Liver (tissue), 9 donors: ENCODE results near the gene SPCS1. TPM values are rescaled to one million over a fixed set of nuclear protein-coding genes. Genes with fewer than 3 reads are reported as not detected.

Experiments
- DNase-seq: peaks from one replicate; pipeline ENCODE4 v3.0.0-alpha.2; 2017; ENCODE audit warnings: low spot score
- H3K27ac ChIP-seq, 2 donors: one replicate each; pipeline ENCODE4 v1.7.0; 2013; ENCODE audit warnings: inconsistent platforms in 2 of 2, low read length in 2 of 2, control low read depth in 1 of 2, low read depth in 1 of 2, mild to moderate bottlenecking in 1 of 2
- H3K27me3 ChIP-seq, 4 donors: one replicate each; pipeline versions ENCODE4 v1.6.1 to v1.7.0; 2013; ENCODE audit warnings: low read length in 3 of 4, inconsistent platforms in 1 of 4, mild to moderate bottlenecking in 1 of 4, moderate library complexity in 1 of 4; ENCODE audit not compliant: control insufficient read depth in 4 of 4, insufficient read depth in 4 of 4
- H3K36me3 ChIP-seq, 4 donors: one replicate each; pipeline versions ENCODE4 v1.6.1 to v1.7.0; 2013; ENCODE audit warnings: low read length in 3 of 4, mild to moderate bottlenecking in 3 of 4, low read depth in 1 of 4, moderate library complexity in 1 of 4; ENCODE audit not compliant: control insufficient read depth in 4 of 4, insufficient read depth in 3 of 4
- H3K4me1 ChIP-seq, 4 donors: one replicate each; pipeline versions ENCODE4 v1.6.1 to v1.7.0; 2013; ENCODE audit warnings: low read length in 3 of 4, mild to moderate bottlenecking in 3 of 4, moderate library complexity in 1 of 4; ENCODE audit not compliant: control insufficient read depth in 4 of 4, insufficient read depth in 4 of 4
- H3K4me3 ChIP-seq, 3 donors: one replicate each; pipeline versions ENCODE4 v1.6.1 to v1.7.0; 2013; ENCODE audit warnings: low read length in 3 of 3, control low read depth in 1 of 3, low read depth in 1 of 3, mild to moderate bottlenecking in 1 of 3
- H3K9ac ChIP-seq, 2 donors: one replicate each; pipeline ENCODE4 v1.7.0; 2013; ENCODE audit warnings: low read length in 2 of 2, mild to moderate bottlenecking in 2 of 2, moderate library complexity in 2 of 2, control low read depth in 1 of 2, low read depth in 1 of 2
- H3K9me3 ChIP-seq, 4 donors: one replicate each; pipeline versions ENCODE4 v1.6.1 to v1.7.0; 2013; ENCODE audit warnings: low read length in 3 of 4; ENCODE audit not compliant: control insufficient read depth in 4 of 4
- EGR1 ChIP-seq, 2 donors: IDR thresholded peaks; 2 replicates each; pipeline ENCODE4 v1.6.1; 2016 to 2018; ENCODE audit warnings: antibody characterized with exemption in 2 of 2, low read depth in 2 of 2
- FOXA1 ChIP-seq: IDR thresholded peaks from 2 replicates; pipeline ENCODE4 v1.6.1; 2016; ENCODE audit warnings: antibody characterized with exemption
- FOXA2 ChIP-seq: IDR thresholded peaks from 2 replicates; pipeline ENCODE4 v1.6.1; 2016; ENCODE audit warnings: antibody characterized with exemption
- GABPA ChIP-seq, 2 donors: IDR thresholded peaks in 1 of 2; conservative IDR thresholded peaks in 1 of 2; 2 replicates each; pipeline ENCODE4 v1.6.1; 2016; ENCODE audit warnings: antibody characterized with exemption in 2 of 2, mild to moderate bottlenecking in 1 of 2, moderate library complexity in 1 of 2
- HNF4A ChIP-seq, 2 donors: conservative IDR thresholded peaks; 2 replicates each; pipeline ENCODE4 v1.6.1; 2016; ENCODE audit warnings: antibody characterized with exemption in 2 of 2, mild to moderate bottlenecking in 2 of 2
- HNF4G ChIP-seq: IDR thresholded peaks from 2 replicates; pipeline ENCODE4 v1.6.1; 2016; ENCODE audit warnings: antibody characterized with exemption
- JUND ChIP-seq, 2 donors: IDR thresholded peaks; 2 replicates each; pipeline ENCODE4 v1.6.1; 2016; ENCODE audit warnings: antibody characterized with exemption in 2 of 2
- MAX ChIP-seq: IDR thresholded peaks from 2 replicates; pipeline ENCODE4 v1.6.1; 2016; ENCODE audit warnings: antibody characterized with exemption
- RAD21 ChIP-seq, 2 donors: IDR thresholded peaks; 2 replicates each; pipeline ENCODE4 v1.6.1; 2016; ENCODE audit warnings: antibody characterized with exemption in 2 of 2, mild to moderate bottlenecking in 2 of 2
- RXRA ChIP-seq, 2 donors: IDR thresholded peaks; 2 replicates each; pipeline ENCODE4 v1.6.1; 2017 to 2018; ENCODE audit warnings: antibody characterized with exemption in 2 of 2, mild to moderate bottlenecking in 1 of 2
- SP1 ChIP-seq: IDR thresholded peaks from 2 replicates; pipeline ENCODE4 v1.6.1; 2018; ENCODE audit warnings: antibody characterized with exemption, mild to moderate bottlenecking
- TAF1 ChIP-seq: conservative IDR thresholded peaks from 2 replicates; pipeline ENCODE4 v1.6.1; 2016; ENCODE audit warnings: antibody characterized with exemption, mild to moderate bottlenecking
- YY1 ChIP-seq: IDR thresholded peaks from 2 replicates; pipeline ENCODE4 v1.6.1; 2016; ENCODE audit warnings: antibody characterized with exemption, mild to moderate bottlenecking
- ZBTB33 ChIP-seq: IDR thresholded peaks from 2 replicates; pipeline ENCODE4 v1.6.1; 2016; ENCODE audit warnings: antibody characterized with exemption
- WGBS: extraction: QIAGEN DNeasy Blood & Tissue Kit; methylation state at CpG from one replicate; pipeline ENCODE4 v1.1.7; 2013; 5-methylcytosine and 5-hydroxymethylcytosine counted together
- polyA plus RNA-seq, 2 donors: library from polyadenylated mRNA; stranded (reverse) in 1 of 2; unstranded in 1 of 2; fragments of 200-250 nt in 1 of 2; fragments of >200 nt in 1 of 2; fragmentation: Nextera tagmentation in 1 of 2; extraction: Ambion mirVana in 1 of 2; gene quantifications; one replicate each; pipeline versions ENCODE4 v1.2.1 to v1.2.3, GENCODE V29; 2013 to 2015
- total RNA-seq, 2 donors: library from RNA; depleted of rRNA; stranded (reverse); fragments of >200 nt; gene quantifications; one replicate each; pipeline ENCODE4 v1.2.3, GENCODE V29; 2014
- TF ChIP-seq, protein P1 (sequence below): IDR thresholded peaks from 2 replicates; pipeline ENCODE4 v1.6.1; 2016; ENCODE audit warnings: antibody characterized with exemption
- TF ChIP-seq, protein P2 (sequence below): IDR thresholded peaks from 2 replicates; pipeline ENCODE4 v1.6.1; 2016; ENCODE audit warnings: antibody characterized with exemption, mild to moderate bottlenecking
- TF ChIP-seq, protein P3 (sequence below): fragments of 150-350 bp; IDR thresholded peaks from 2 replicates; pipeline ENCODE4 v1.5.1; 2017; ENCODE audit warnings: improper control_type of control experiment, low read depth, low read length; ENCODE audit not compliant: missing input control
- donor health status: healthy.
- donor health status: healthy.
- donor health status: healthy.
- donor health status: healthy.
- donor health status: healthy.

The SPCS1 gene
- total and polyA plus RNA-seq, 4 donors, result 42.3 to 227 (median 113) TPM

GRCh38 chr3:52743721-52744120 is 37.8 kb downstream of the SPCS1 start:
- Histone ChIP-seq H3K4me3 (no peak overlapping the region), H3K4me1 (peaks cover 0 to 14% (median 6%) of the 10 kb centered on the region in 4 donors), H3K9ac (no peak overlapping the region), H3K36me3 (peaks cover 16 to 57% (median 44%) of the 10 kb centered on the region in 4 donors), H3K9me3 (no peaks in the 10 kb centered on the region), H3K27ac (no peak overlapping the region), H3K27me3 (no peaks in the 10 kb centered on the region)
- 56% methylated on average over 2 of the region's 2 CpGs for WGBS
- peak; percentile 38 for TF ChIP-seq YY1
- no peak for TF ChIP-seq MAX
- TF ChIP-seq HNF4A (conservative IDR thresholded peaks at IDR 0.05), result peak in 1 of 2 donors; percentile 14
- no peak for TF ChIP-seq GABPA (IDR thresholded peaks at IDR 0.05 in 1 of 2, conservative IDR thresholded peaks at IDR 0.05 in 1 of 2)
- TF ChIP-seq EGR1 (IDR thresholded peaks at IDR 0.05; ENCODE audit: low read depth in 2 of 2), result no peak
- DNase-seq, result no peak

DNA sequence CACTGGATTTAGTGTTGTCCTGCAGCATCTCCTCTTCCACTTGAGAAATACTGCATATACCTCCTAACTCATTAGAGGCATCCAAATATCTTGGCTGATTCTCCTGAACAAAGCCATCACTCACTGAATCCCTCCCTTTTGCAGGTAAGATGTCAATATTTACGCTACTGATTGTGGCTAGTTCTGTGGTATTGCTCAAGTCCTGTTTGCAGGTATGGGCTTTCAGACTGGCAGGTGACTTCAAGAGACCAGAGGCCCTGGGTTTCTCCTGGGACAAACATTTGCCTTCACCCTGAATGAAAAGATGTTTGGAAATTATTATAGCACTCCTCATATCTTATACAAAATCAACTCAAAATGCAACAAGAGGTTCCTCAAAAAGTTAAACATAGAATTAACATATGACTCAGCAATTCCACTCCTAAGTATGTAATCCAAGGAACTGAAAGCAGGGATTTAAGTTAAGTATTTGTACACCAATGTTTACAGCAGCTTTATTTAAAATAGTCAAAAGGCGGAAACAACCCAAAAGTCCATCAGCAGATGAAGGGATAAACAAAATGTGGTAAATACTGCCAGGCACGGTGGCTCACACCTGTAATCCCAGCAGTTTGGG is 46.2 kb downstream of the SPCS1 start:
- peaks cover 14 to 43% (median 35%) of the 10 kb centered on the region in 4 donors for H3K36me3 ChIP-seq

More for the DNA sequence above, 46.2 kb downstream of the SPCS1 start:
- H3K4me1 ChIP-seq, result peaks cover 0 to 2% (median 0%) of the 10 kb centered on the region in 4 donors
- TF ChIP-seq JUND (IDR thresholded peaks at IDR 0.05), result peak in 1 of 2 donors; percentile 47
- no peak for TF ChIP-seq EGR1 (IDR thresholded peaks at IDR 0.05; ENCODE audit: low read depth in 2 of 2)
- TF ChIP-seq RXRA (IDR thresholded peaks at IDR 0.05), result no peak
- TF ChIP-seq SP1, result no peak
- no peak for TF ChIP-seq YY1
- no peak for TF ChIP-seq RAD21 (IDR thresholded peaks at IDR 0.05)
- TF ChIP-seq, protein P1, sequence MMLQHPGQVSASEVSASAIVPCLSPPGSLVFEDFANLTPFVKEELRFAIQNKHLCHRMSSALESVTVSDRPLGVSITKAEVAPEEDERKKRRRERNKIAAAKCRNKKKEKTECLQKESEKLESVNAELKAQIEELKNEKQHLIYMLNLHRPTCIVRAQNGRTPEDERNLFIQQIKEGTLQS, result no peak
- TF ChIP-seq, protein P2, sequence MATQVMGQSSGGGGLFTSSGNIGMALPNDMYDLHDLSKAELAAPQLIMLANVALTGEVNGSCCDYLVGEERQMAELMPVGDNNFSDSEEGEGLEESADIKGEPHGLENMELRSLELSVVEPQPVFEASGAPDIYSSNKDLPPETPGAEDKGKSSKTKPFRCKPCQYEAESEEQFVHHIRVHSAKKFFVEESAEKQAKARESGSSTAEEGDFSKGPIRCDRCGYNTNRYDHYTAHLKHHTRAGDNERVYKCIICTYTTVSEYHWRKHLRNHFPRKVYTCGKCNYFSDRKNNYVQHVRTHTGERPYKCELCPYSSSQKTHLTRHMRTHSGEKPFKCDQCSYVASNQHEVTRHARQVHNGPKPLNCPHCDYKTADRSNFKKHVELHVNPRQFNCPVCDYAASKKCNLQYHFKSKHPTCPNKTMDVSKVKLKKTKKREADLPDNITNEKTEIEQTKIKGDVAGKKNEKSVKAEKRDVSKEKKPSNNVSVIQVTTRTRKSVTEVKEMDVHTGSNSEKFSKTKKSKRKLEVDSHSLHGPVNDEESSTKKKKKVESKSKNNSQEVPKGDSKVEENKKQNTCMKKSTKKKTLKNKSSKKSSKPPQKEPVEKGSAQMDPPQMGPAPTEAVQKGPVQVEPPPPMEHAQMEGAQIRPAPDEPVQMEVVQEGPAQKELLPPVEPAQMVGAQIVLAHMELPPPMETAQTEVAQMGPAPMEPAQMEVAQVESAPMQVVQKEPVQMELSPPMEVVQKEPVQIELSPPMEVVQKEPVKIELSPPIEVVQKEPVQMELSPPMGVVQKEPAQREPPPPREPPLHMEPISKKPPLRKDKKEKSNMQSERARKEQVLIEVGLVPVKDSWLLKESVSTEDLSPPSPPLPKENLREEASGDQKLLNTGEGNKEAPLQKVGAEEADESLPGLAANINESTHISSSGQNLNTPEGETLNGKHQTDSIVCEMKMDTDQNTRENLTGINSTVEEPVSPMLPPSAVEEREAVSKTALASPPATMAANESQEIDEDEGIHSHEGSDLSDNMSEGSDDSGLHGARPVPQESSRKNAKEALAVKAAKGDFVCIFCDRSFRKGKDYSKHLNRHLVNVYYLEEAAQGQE, result no peak
- TF ChIP-seq ZBTB33, result no peak
- TF ChIP-seq TAF1, result no peak
- TF ChIP-seq HNF4G, result no peak
- no peak for TF ChIP-seq HNF4A (conservative IDR thresholded peaks at IDR 0.05)
- no peak for TF ChIP-seq FOXA1
- no peak for TF ChIP-seq GABPA (IDR thresholded peaks at IDR 0.05 in 1 of 2, conservative IDR thresholded peaks at IDR 0.05 in 1 of 2)
- TF ChIP-seq, protein P3, sequence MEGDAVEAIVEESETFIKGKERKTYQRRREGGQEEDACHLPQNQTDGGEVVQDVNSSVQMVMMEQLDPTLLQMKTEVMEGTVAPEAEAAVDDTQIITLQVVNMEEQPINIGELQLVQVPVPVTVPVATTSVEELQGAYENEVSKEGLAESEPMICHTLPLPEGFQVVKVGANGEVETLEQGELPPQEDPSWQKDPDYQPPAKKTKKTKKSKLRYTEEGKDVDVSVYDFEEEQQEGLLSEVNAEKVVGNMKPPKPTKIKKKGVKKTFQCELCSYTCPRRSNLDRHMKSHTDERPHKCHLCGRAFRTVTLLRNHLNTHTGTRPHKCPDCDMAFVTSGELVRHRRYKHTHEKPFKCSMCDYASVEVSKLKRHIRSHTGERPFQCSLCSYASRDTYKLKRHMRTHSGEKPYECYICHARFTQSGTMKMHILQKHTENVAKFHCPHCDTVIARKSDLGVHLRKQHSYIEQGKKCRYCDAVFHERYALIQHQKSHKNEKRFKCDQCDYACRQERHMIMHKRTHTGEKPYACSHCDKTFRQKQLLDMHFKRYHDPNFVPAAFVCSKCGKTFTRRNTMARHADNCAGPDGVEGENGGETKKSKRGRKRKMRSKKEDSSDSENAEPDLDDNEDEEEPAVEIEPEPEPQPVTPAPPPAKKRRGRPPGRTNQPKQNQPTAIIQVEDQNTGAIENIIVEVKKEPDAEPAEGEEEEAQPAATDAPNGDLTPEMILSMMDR, result no peak
- TF ChIP-seq FOXA2, result peak; percentile 24
- no peak for TF ChIP-seq MAX
- 84% methylated on average over 3 of the region's 3 CpGs for WGBS
- H3K27me3 ChIP-seq, result no peaks in the 10 kb centered on the region
- no peak overlapping the region for H3K4me3 ChIP-seq
- no peak overlapping the region for H3K9ac ChIP-seq
- no peak overlapping the region for H3K27ac ChIP-seq
- DNase-seq, result no peak
- no peaks in the 10 kb centered on the region for H3K9me3 ChIP-seq
